ENCODE results near the gene MVB12B.

GRCh38 chr9:126507318-126508109, 180.9 kb downstream of the MVB12B start:
- TF ChIP-seq POLR2A (IDR thresholded peaks at IDR 0.05; ENCODE audit: low read length) (no peak), GATA1 (IDR thresholded peaks at IDR 0.05; ENCODE audit: low read depth, low read length) (no peak)

Measured in erythroblast (primary cell).